Medulla oblongata (tissue), 1 donor: ENCODE results near the gene LIMD2.

ENCODE experiments used
- DNase-seq: peaks from one replicate; pipeline ENCODE4 v3.0.0-alpha.2; 2015; ENCODE audit errors: extremely low spot score

LIMD2 gene

GRCh38 chr17:63681530-63681929 lies 18.4 kb downstream of the LIMD2 start:
- no peak for DNase-seq

- no peak for DNase-seq
Measured at GRCh38 chr17:63680700-63681099, 19.2 kb downstream of the LIMD2 start.

GRCh38 chr17:63679214-63679613 lies 20.7 kb downstream of the LIMD2 start:
- DNase-seq: no peak

- DNase-seq: no peak
Measured at GRCh38 chr17:63676584-63676983, 23.3 kb downstream of the LIMD2 start.

GRCh38 chr17:63675607-63676546 lies 24.0 kb downstream of the LIMD2 start:
- DNase-seq: peak; percentile 79

GRCh38 chr17:63675231-63675606 lies 24.7 kb downstream of the LIMD2 start:
- no peak for DNase-seq

- DNase-seq: no peak
Measured at GRCh38 chr17:63672856-63673255, 27.1 kb downstream of the LIMD2 start.

GRCh38 chr17:63665527-63666214 lies 34.3 kb downstream of the LIMD2 start:
- peak; percentile 79 for DNase-seq

- DNase-seq: no peak
Measured at GRCh38 chr17:63659850-63660249, 40.1 kb downstream of the LIMD2 start.

GRCh38 chr17:63658366-63658765 lies 41.6 kb downstream of the LIMD2 start:
- DNase-seq: no peak

- no peak for DNase-seq
Measured at GRCh38 chr17:63657786-63658185, 42.1 kb downstream of the LIMD2 start.

GRCh38 chr17:63653050-63653449 lies 46.9 kb downstream of the LIMD2 start:
- no peak for DNase-seq

- DNase-seq: no peak
Measured at GRCh38 chr17:63652106-63652505, 47.8 kb downstream of the LIMD2 start.

GRCh38 chr17:63649813-63650212 lies 50.1 kb downstream of the LIMD2 start:
- peak; percentile 61 for DNase-seq

GRCh38 chr17:63647936-63648335 lies 52.0 kb downstream of the LIMD2 start:
- DNase-seq: no peak

GRCh38 chr17:63647065-63647725 lies 52.7 kb downstream of the LIMD2 start:
- DNase-seq: no peak

GRCh38 chr17:63646488-63646806 lies 53.5 kb downstream of the LIMD2 start:
- DNase-seq: peak; percentile 50
